HCEC 1CT (cell line): ENCODE data around the gene ZP1.

Experiments used
- DNase-seq: peaks from one replicate; pipeline ENCODE4 v3.0.0-alpha.2; 2017

The ZP1 gene

DNA sequence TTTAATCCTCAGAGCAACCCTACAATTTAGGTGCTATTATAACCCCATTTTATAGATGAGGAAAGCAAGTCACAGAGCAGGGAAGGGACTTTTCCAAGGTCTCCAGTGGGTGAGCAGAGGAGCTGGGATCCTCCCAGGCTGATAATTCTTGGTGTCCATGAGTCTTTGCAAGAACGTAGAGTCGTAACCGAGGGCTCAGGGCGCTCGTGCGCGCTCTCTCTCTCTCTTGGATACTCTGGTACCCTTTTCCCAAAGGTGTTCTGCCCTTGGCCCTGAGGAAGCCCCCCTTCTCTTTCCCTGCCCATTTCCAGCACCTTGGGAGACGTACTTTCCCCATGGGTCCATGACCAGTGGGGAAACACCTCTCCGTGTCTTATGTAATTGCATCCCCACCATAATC, 5.2 kb upstream of the ZP1 start:
- no peak for DNase-seq

DNA sequence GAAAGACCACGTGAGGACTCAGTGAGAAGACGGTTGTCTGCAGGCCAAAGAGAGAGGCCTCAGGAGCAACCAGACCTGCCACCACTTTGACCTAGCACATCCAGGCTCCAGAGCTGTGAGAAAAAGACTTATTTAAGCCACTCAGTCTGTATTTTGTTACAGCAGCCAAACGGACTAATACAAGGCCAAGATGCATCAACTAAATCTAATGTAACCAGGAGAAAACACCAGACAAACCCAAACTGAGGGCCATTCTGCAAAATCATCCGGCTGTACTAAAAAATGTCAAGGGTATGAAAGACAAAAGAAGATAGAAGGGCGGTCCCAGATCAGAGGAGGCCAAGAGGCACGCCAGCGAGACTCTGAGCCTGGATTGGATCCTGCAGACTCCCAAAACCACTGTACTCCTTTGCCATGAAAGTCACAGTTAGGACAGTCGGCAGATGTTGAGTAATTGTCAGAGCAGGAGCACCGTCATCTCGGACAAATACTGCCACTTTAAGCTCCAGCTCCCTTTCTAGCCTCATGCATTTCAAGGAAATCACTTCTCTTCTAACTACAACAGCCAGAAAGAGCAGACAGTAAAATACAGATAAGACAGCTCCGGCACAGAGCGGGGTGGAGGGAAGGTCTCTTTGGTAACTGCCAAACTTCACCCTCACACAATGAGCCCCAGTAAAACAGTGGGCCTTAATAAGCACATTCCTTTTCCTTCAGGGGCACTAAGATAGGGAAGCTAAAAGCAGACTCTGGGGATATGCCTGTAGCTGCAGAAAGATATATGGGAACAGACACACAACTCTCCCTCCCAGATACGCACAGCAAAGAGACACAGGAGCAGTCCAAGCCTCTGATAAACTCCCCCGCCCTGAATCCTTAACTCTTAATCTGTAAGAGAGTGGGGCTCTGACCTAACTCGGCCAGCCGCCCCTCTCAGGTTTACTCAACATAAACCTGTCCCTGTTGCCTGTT, 3.5 kb upstream of the ZP1 start:
- no peak for DNase-seq

DNA sequence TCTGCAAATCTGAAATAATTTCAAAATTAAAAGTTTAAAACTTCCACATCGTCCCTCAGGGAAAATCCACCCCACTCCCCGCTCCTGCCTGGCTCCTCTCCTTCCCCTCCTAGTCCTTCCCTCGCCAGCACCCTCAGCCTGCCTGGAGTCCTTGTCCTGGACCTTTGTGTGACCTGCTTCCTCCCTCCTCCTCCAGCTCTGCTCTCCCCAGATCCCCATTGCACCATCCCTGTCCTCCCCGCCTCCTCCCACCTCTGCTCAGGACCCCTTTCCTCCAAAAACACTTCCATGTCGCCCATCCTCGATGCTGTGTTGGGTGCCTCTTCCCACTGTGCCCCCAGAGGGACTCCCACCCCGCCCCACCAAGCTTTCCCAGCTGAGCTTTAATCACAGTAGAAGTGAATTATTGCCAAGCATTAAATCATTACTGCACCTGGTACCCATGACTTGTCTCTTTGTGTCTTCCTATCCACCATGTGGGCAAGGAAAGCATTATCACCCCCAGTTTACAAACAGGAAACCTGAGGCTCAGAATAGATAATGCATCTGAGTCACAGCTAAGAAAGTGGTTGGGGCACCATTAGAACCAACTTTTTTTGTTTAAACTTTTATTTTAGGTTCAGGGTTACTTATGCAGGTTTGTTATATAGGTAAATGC, 2.4 kb upstream of the ZP1 start:
- DNase-seq = no peak

GRCh38 chr11:60867871-60868681, 734 bp downstream of the ZP1 start:
- DNase-seq = no peak

GRCh38 chr11:60868682-60869450, 1.5 kb downstream of the ZP1 start:
- DNase-seq = no peak

DNA sequence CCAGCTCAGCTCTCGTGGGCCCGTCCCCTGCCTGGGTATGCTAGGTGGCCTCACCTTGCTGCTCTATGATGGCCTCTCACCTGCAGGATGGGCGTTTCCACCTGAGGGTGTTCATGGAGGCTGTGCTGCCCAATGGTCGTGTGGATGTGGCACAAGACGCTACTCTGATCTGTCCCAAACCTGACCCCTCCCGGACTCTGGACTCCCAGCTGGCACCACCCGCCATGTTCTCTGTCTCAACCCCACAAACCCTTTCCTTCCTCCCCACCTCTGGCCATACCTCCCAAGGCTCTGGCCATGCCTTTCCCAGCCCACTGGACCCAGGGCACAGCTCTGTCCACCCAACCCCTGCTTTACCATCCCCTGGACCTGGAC, 2.1 kb downstream of the ZP1 start:
- DNase-seq = no peak

- DNase-seq = no peak
Observed at GRCh38 chr11:60870276-60870675, 2.9 kb downstream of the ZP1 start.

GRCh38 chr11:60870733-60871377, 3.5 kb downstream of the ZP1 start:
- no peak for DNase-seq

- peak; percentile 43 for DNase-seq
Observed at GRCh38 chr11:60871378-60872061, 4.2 kb downstream of the ZP1 start.

DNA sequence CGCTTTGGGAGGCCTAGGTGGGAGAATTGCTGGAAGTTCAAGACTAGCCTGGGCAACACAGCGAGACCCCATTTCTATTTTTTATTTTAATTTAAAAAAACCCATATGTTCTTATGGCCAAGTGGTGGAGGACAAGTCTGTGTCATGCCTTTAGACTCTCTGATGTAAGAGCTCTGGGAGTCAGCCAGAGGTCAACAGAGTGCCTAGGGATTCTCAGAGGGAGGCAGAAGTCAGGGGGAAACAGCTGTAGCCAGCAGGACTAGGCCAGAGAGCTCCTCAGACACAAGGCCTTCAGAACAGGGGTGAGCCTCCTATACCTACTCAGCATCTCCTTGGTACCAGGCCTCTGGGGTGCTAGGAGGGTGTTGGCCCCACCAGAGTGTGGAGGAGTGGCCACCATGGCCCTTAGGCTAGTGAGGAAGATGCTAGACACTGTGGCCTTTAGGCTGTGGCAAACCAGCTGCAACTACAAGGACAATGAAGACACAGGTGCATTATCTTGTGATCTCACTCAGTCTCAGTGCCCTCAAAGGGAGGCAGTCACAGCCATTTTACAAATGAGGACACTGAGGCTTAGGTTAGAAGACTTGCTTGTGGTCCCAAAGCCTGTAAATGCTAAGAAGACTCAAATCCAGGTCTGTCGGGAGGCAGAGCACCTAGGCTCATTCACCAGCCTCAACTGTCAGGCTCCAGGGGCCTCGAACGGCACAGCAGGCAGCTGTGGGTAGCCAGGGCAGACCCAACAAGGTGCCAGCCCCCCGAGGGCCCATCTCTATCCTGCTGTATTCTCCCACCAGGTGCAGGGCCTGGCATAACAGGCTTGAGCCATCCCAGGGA, 5.0 kb downstream of the ZP1 start:
- DNase-seq = peak; percentile 88

GRCh38 chr11:60872961-60873524, 5.7 kb downstream of the ZP1 start:
- peak; percentile 85 for DNase-seq

DNA sequence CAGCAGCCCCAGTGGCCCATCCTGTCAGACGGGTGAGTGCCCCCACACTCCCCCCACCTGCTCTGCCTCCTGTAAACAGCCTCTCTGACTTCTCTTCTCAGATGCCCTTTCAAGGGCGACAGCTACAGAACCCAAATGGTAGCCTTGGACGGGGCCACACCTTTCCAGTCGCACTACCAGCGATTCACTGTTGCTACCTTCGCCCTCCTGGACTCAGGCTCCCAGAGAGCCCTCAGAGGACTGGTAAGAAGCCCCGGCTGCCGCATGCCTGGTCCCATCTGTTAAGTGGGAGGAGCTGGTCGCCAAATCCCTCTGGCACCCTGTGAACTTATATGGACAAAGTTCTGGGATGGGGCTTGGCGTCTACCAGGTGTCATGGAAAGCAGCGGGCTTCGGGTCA, 6.2 kb downstream of the ZP1 start:
- DNase-seq = no peak

- DNase-seq = no peak
Observed at GRCh38 chr11:60874421-60875365, 7.4 kb downstream of the ZP1 start.

GRCh38 chr11:60875366-60876167, 8.2 kb downstream of the ZP1 start:
- DNase-seq = no peak

- no peak for DNase-seq
Observed at GRCh38 chr11:60876168-60876485, 8.8 kb downstream of the ZP1 start.

DNA sequence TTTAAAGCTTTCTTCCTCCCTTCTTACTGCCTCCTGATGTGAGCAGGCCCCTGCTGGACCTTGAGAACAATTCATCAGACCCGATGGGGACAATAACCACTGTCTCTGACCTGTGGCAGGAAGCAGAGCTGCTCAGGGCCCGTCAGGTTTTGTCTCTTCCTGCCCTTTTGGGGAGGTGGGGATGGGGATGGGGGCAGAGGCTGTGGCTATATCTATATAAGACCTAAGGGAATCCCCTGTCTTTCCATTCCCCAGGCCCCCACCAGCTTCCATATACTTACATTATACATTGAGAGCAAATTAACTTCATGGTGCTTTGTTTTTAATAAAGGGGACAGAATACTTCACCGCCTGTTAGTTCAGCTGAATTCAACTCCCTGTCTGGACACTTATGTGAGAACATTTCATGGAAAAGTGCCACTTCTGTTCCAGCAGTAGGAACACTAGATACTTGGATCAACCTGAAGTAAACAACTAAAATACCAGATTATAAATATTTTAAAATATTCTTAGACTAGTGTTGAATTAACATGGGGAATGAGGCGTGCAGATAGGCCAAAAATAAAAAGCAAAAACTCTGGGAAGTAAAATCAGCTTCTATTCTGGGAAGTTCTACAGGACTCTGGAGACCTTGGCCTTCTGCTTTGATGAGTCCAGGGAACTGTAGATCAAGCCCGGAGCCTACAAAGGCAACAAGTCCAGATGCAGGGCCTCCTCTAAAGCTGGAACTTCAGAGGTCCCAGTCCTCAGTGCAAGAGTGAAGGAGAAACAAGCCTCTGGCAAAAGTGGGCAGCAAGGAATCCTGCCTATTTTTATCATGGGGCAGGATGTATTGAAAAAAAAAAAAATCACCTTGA, 11.1 kb downstream of the ZP1 start:
- DNase-seq = no peak

- no peak for DNase-seq
Observed at GRCh38 chr11:60879104-60879503, 11.8 kb downstream of the ZP1 start.
